Body of pancreas (tissue), 4 donors: Measurements from ENCODE around the gene PDZD4. TPM values are rescaled to one million over a fixed set of nuclear protein-coding genes. Genes with fewer than 3 reads are reported as not detected.

Experiments used
- ATAC-seq: fragments of 150-250 bp; one replicate; pipeline ENCODE4 v1.9.1; 2016
- DNase-seq, 4 donors: peaks; one replicate each; pipeline ENCODE4 v3.0.0-alpha.2; 2019
- H3K27ac ChIP-seq, 4 donors: fragments of 200-600 bp; sonication (generic); 1 replicate in 3 of 4; 2 replicates in 1 of 4; pipeline versions ENCODE4 v1.5.1 to v1.6.1; 2016 to 2019; ENCODE audit warnings: mild to moderate bottlenecking in 1 of 4, mixed read lengths in 1 of 4, moderate library complexity in 1 of 4
- H3K27me3 ChIP-seq, 2 donors: fragments of 200-600 bp; sonication (generic); one replicate each; pipeline ENCODE4 v1.6.0; 2016; ENCODE audit warnings: mild to moderate bottlenecking in 1 of 2
- H3K36me3 ChIP-seq, 2 donors: fragments of 200-600 bp; sonication (generic); replicated peaks in 1 of 2; 2 replicates each; pipeline ENCODE4 v1.5.1; 2016; ENCODE audit warnings: low read depth in 2 of 2; ENCODE audit not compliant: insufficient read depth in 1 of 2
- H3K4me1 ChIP-seq: fragments of 200-600 bp; sonication (generic); one replicate; pipeline ENCODE4 v1.6.0; 2016
- H3K4me3 ChIP-seq, 2 donors: fragments of 200-600 bp; sonication (generic); 1 replicate in 1 of 2; 2 replicates in 1 of 2; pipeline ENCODE4 v1.5.1; 2016 to 2019
- H3K9me3 ChIP-seq, 3 donors: fragments of 200-600 bp; sonication (generic); 1 replicate in 2 of 3; 2 replicates in 1 of 3; pipeline ENCODE4 v1.5.1; 2016
- CTCF ChIP-seq, 7 experiments: fragments of 450-650 bp in 4 of 7; fragments of 200-600 bp in 3 of 7; sonication (generic) in 3 of 7; IDR thresholded peaks; one replicate each; pipeline ENCODE4 v1.5.1; 2016 to 2019; ENCODE audit warnings: antibody characterized with exemption in 7 of 7
- POLR2A ChIP-seq, 3 donors: fragments of 450-650 bp; IDR thresholded peaks; one replicate each; pipeline ENCODE4 v1.6.1; 2016; ENCODE audit warnings: antibody characterized with exemption in 3 of 3, mild to moderate bottlenecking in 2 of 3
- WGBS, 2 donors: methylation state at CpG; one replicate each; pipeline ENCODE4 v1.1.5; 2017; 5-methylcytosine and 5-hydroxymethylcytosine counted together
- intact Hi-C: fragments of 100-400 bp; cut with DNase I; formaldehyde crosslinking; loops from one replicate; pipeline ENCODE4 v1.15.1; 2023
- total RNA-seq, 2 donors: library from RNA; depleted of rRNA; stranded (reverse); fragments of >200 nt; gene quantifications; one replicate each; pipeline ENCODE4 v1.1.0, GENCODE V29; 2016

Gene PDZD4
- total RNA-seq, 2 donors from 2014 or later = 1.6 to 2.6 TPM

GRCh38 chrX:153777261-153778090, 52.9 kb downstream of the PDZD4 start:
- DNase-seq (peak in 1 of 4 donors; percentile 10), ATAC-seq (no peak)
- 78% methylated on average over 20 of the region's 34 CpGs; no CpG with 5 or more reads in 1 of the 2 donors for WGBS, 2 donors
- Histone ChIP-seq H3K9me3 (no peaks in the 10 kb centered on the region), H3K4me1 (peaks cover 8% of the 10 kb centered on the region), H3K27me3 (no peaks in the 10 kb centered on the region), H3K27ac (no peak overlapping the region), H3K36me3 (no peaks in the 10 kb centered on the region), H3K4me3 (no peak overlapping the region)
- intact Hi-C loops = no loop called here
- TF ChIP-seq POLR2A (IDR thresholded peaks at IDR 0.05) (no peak), CTCF (IDR thresholded peaks at IDR 0.05) (no peak)

GRCh38 chrX:153776611-153777045, 53.7 kb downstream of the PDZD4 start:
- no peaks in the 10 kb centered on the region for H3K9me3 ChIP-seq
- H3K27ac ChIP-seq = no peak overlapping the region
- H3K4me1 ChIP-seq = peaks cover 8% of the 10 kb centered on the region
- no peak for ATAC-seq
- TF ChIP-seq CTCF (IDR thresholded peaks at IDR 0.05) = no peak
- no peak for DNase-seq
- H3K27me3 ChIP-seq = no peaks in the 10 kb centered on the region
- 80 to 83% methylated on average over 1 to 2 of the region's 22 CpGs for WGBS, 2 donors
- intact Hi-C loops = no loop called here
- H3K36me3 ChIP-seq = no peaks in the 10 kb centered on the region
- no peak overlapping the region for H3K4me3 ChIP-seq

- ATAC-seq = no peak
- H3K9me3 ChIP-seq = no peaks in the 10 kb centered on the region
- no peak for TF ChIP-seq POLR2A (IDR thresholded peaks at IDR 0.05)
- no peak for TF ChIP-seq CTCF (IDR thresholded peaks at IDR 0.05)
- H3K4me3 ChIP-seq = no peak overlapping the region
- no peaks in the 10 kb centered on the region for H3K27me3 ChIP-seq
- H3K4me1 ChIP-seq = peaks cover 6% of the 10 kb centered on the region
- WGBS, 2 donors = 88% methylated on average over 8 of the region's 20 CpGs; no CpG with 5 or more reads in 1 of the 2 donors
- no peaks in the 10 kb centered on the region for H3K36me3 ChIP-seq
- no peak for DNase-seq
- H3K27ac ChIP-seq = no peak overlapping the region
- intact Hi-C loops = no loop called here
Measured at GRCh38 chrX:153776120-153776599, 54.2 kb downstream of the PDZD4 start.

- H3K9me3 ChIP-seq = no peaks in the 10 kb centered on the region
Measured at GRCh38 chrX:153775293-153776119, 54.8 kb downstream of the PDZD4 start.

More at GRCh38 chrX:153775293-153776119, 54.8 kb downstream of the PDZD4 start:
- no peak overlapping the region for H3K4me3 ChIP-seq
- H3K27ac ChIP-seq = no peak overlapping the region
- DNase-seq = peak in 1 of 4 donors; percentile 3
- no peak for ATAC-seq
- TF ChIP-seq POLR2A (IDR thresholded peaks at IDR 0.05) (no peak), CTCF (IDR thresholded peaks at IDR 0.05) (no peak)
- no peaks in the 10 kb centered on the region for H3K27me3 ChIP-seq
- H3K36me3 ChIP-seq = no peaks in the 10 kb centered on the region
- WGBS, 2 donors = 80 to 84% methylated on average over 1 to 18 of the region's 42 CpGs
- intact Hi-C loops = no loop called here
- no peaks in the 10 kb centered on the region for H3K4me1 ChIP-seq
